T-helper 1 cell treated with Interleukin-12 subunit alpha and Interleukin-12 subunit beta and Interleukin-4 antibody, amounts not matched to agents 30 ng/mL and 1 ng/mL, for 36 hours (primary cell): ENCODE data around the gene FRS2. TPM values are rescaled to one million over a fixed set of nuclear protein-coding genes. Genes with fewer than 3 reads are reported as not detected.
"Not testable (repeated sequence)": the region's sequence is repeated elsewhere in the genome, so short reads cannot be mapped to it uniquely, and the experiment has no call there.

ENCODE experiments used
- intact Hi-C: fragments of 100-400 bp; cut with micrococcal nuclease; formaldehyde crosslinking; loops from one replicate; pipeline ENCODE4 v1.15.1; 2024
- total RNA-seq: library from RNA; stranded (reverse); gene quantifications from 2 replicates; pipeline ENCODE4 v1.2.3, GENCODE V29; 2022

The FRS2 gene
- total RNA-seq: 19.3 and 23.2 TPM in 2 replicates

GRCh38 chr12:69470189-69471075, at the start of gene FRS2:
FRS2 (plus strand) TSS chr12:69470388; CDS start chr12:69569031, 98,643 bp downstream.
- intact Hi-C loops: loop anchor here (1.0 to 5.0 kb wide), 11 partner anchors 26 to 772 kb away; partner anchors contain the start of genes CCT2, CNOT2, CPSF6 and MDM2

GRCh38 chr12:69421548-69421947, 48.6 kb upstream of the FRS2 start:
- intact Hi-C loops: no loop called here

- intact Hi-C loops: no loop called here
Measured at GRCh38 chr12:69423037-69423905, 46.9 kb upstream of the FRS2 start.

- intact Hi-C loops: no loop called here
Measured at GRCh38 chr12:69425417-69425816, 44.8 kb upstream of the FRS2 start.

GRCh38 chr12:69428351-69429073, 41.7 kb upstream of the FRS2 start:
- intact Hi-C loops: no loop called here

GRCh38 chr12:69430942-69431590, 39.1 kb upstream of the FRS2 start:
- intact Hi-C loops: no loop called here

- intact Hi-C loops: no loop called here
Measured at GRCh38 chr12:69431591-69432222, 38.5 kb upstream of the FRS2 start.

GRCh38 chr12:69433653-69434052, 36.5 kb upstream of the FRS2 start:
- intact Hi-C loops: no loop called here

- intact Hi-C loops: no loop called here
Measured at GRCh38 chr12:69435644-69436043, 34.5 kb upstream of the FRS2 start.

GRCh38 chr12:69437073-69437472, 33.1 kb upstream of the FRS2 start:
- intact Hi-C loops: no loop called here

GRCh38 chr12:69438539-69438938, 31.6 kb upstream of the FRS2 start:
- intact Hi-C loops: no loop called here

GRCh38 chr12:69440016-69440415, 30.2 kb upstream of the FRS2 start:
- intact Hi-C loops: no loop called here

- intact Hi-C loops: no loop called here
Measured at GRCh38 chr12:69440886-69441285, 29.3 kb upstream of the FRS2 start.

GRCh38 chr12:69442894-69443293, 27.3 kb upstream of the FRS2 start:
- intact Hi-C loops: no loop called here

GRCh38 chr12:69443916-69444315, 26.3 kb upstream of the FRS2 start:
- intact Hi-C loops: no loop called here

- intact Hi-C loops: no loop called here
Measured at GRCh38 chr12:69447892-69448291, 22.3 kb upstream of the FRS2 start.

- intact Hi-C loops: not testable (repeated sequence)
Measured at GRCh38 chr12:69452598-69453132, 17.5 kb upstream of the FRS2 start.

GRCh38 chr12:69456239-69456638, 13.9 kb upstream of the FRS2 start:
- intact Hi-C loops: loop anchor here (2.0 kb wide), 1 partner anchor 55 kb away; no protein-coding TSS in a partner anchor

- intact Hi-C loops: loop anchor here (2.0 kb wide), 1 partner anchor 57 kb away; no protein-coding TSS in a partner anchor
Measured at GRCh38 chr12:69457433-69457832, 12.8 kb upstream of the FRS2 start.

- intact Hi-C loops: no loop called here
Measured at GRCh38 chr12:69459477-69459876, 10.7 kb upstream of the FRS2 start.
